ENCODE data around the gene RNF17.
A peak's percentile ranks its signal among the peaks of the same experiment; 100 is the strongest.

The RNF17 gene

DNA sequence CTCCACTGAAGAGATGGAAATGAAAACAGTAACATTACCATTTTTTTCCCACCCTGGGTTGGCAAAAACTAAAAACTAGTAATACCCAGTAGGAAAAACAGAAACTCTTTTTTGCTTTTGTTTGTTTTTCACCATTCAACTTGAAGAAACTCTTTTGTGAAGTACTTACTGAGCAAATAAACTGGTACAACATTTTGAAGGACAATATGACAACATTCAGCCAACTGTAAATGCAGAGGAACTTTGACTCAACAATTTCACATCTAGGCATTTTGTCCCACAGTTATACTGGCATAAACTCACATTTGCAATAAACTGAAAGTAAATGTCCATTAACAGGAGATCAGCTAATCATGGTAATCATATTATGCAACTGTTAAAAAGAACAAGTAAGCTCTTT lies 152.5 kb downstream of the RNF17 start:
- DNase-seq (ENCODE audit: low read depth, low spot score), result no peak
- no peaks in the 10 kb centered on the region for H3K9me3 ChIP-seq (ENCODE audit: insufficient read depth, low read length)
- H3K36me3 ChIP-seq (ENCODE audit: insufficient read depth, insufficient read length, low read length), result peaks cover 12% of the 10 kb centered on the region
- no peak overlapping the region for H3K9ac ChIP-seq (ENCODE audit: insufficient read length, low read depth)
- no peaks in the 10 kb centered on the region for H3K4me1 ChIP-seq (ENCODE audit: insufficient read depth, insufficient read length)
- no peak for TF ChIP-seq ZNF274 (IDR thresholded peaks at IDR 0.05; ENCODE audit: low read depth, low read length)
- TF ChIP-seq YY1 (IDR thresholded peaks at IDR 0.05; ENCODE audit: insufficient read depth, insufficient read length), result no peak
- TF ChIP-seq SUZ12 (IDR thresholded peaks at IDR 0.05; ENCODE audit: extremely low read depth, insufficient read depth, insufficient read length), result no peak
- H3K4me3 ChIP-seq (ENCODE audit: insufficient read length, low read depth), result no peak overlapping the region
- no peaks in the 10 kb centered on the region for H3K27me3 ChIP-seq (ENCODE audit: insufficient read depth, insufficient read length)

DNA sequence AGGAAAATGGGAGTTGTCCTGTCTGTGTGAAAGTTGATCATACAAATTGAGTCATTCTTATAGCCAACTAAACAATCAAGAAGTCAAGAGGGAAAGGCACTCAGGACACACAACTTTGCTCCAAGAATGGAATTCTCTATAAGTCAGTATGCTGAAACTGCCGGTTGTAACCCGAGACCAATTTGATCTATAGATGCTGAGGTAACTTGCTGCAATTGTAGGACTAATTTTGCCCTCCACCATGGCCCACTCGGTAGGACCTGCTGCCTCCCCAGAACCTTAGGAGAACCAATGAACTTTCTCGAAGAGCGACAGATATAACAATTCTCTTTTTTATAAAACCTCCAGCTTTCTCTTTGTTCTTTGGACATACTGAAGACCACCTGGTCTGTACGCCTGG lies 157.0 kb downstream of the RNF17 start:
- DNase-seq (ENCODE audit: low read depth, low spot score), result no peak
- no peaks in the 10 kb centered on the region for H3K36me3 ChIP-seq (ENCODE audit: insufficient read depth, insufficient read length, low read length)
- TF ChIP-seq YY1 (IDR thresholded peaks at IDR 0.05; ENCODE audit: insufficient read depth, insufficient read length) (no peak), SUZ12 (IDR thresholded peaks at IDR 0.05; ENCODE audit: extremely low read depth, insufficient read depth, insufficient read length) (no peak), ZNF274 (IDR thresholded peaks at IDR 0.05; ENCODE audit: low read depth, low read length) (no peak)
- H3K27me3 ChIP-seq (ENCODE audit: insufficient read depth, insufficient read length), result no peaks in the 10 kb centered on the region
- no peak overlapping the region for H3K9ac ChIP-seq (ENCODE audit: insufficient read length, low read depth)
- H3K4me3 ChIP-seq (ENCODE audit: insufficient read length, low read depth), result no peak overlapping the region
- H3K4me1 ChIP-seq (ENCODE audit: insufficient read depth, insufficient read length), result no peaks in the 10 kb centered on the region
- H3K9me3 ChIP-seq (ENCODE audit: insufficient read depth, low read length), result no peaks in the 10 kb centered on the region

- Histone ChIP-seq H3K4me3 (ENCODE audit: insufficient read length, low read depth) (peak overlapping the region; percentile 88), H3K9ac (ENCODE audit: insufficient read length, low read depth) (peak overlapping the region; percentile 93), H3K4me1 (ENCODE audit: insufficient read depth, insufficient read length) (no peaks in the 10 kb centered on the region), H3K9me3 (ENCODE audit: insufficient read depth, low read length) (no peaks in the 10 kb centered on the region; the same call in 1 of the 2 replicates), H3K36me3 (ENCODE audit: insufficient read depth, insufficient read length, low read length) (no peaks in the 10 kb centered on the region), H3K27me3 (ENCODE audit: insufficient read depth, insufficient read length) (no peaks in the 10 kb centered on the region)
- TF ChIP-seq SUZ12 (IDR thresholded peaks at IDR 0.05; ENCODE audit: extremely low read depth, insufficient read depth, insufficient read length), result no peak
- TF ChIP-seq ZNF274 (IDR thresholded peaks at IDR 0.05; ENCODE audit: low read depth, low read length), result no peak
- DNase-seq (ENCODE audit: low read depth, low spot score), result no peak
Measured at GRCh38 chr13:24921881-24922280, 157.9 kb downstream of the RNF17 start.

- no peak for DNase-seq (ENCODE audit: low read depth, low spot score)
- TF ChIP-seq ZNF274 (IDR thresholded peaks at IDR 0.05; ENCODE audit: low read depth, low read length), result no peak
- TF ChIP-seq YY1 (IDR thresholded peaks at IDR 0.05; ENCODE audit: insufficient read depth, insufficient read length), result no peak
- no peak for TF ChIP-seq SUZ12 (IDR thresholded peaks at IDR 0.05; ENCODE audit: extremely low read depth, insufficient read depth, insufficient read length)
- no peaks in the 10 kb centered on the region for H3K36me3 ChIP-seq (ENCODE audit: insufficient read depth, insufficient read length, low read length)
- no peaks in the 10 kb centered on the region for H3K27me3 ChIP-seq (ENCODE audit: insufficient read depth, insufficient read length)
- no peaks in the 10 kb centered on the region for H3K4me1 ChIP-seq (ENCODE audit: insufficient read depth, insufficient read length)
- peak overlapping the region; percentile 88 for H3K4me3 ChIP-seq (ENCODE audit: insufficient read length, low read depth)
- H3K9me3 ChIP-seq (ENCODE audit: insufficient read depth, low read length), result no peaks in the 10 kb centered on the region; the same call in 1 of the 2 replicates
- H3K9ac ChIP-seq (ENCODE audit: insufficient read length, low read depth), result peak overlapping the region; percentile 93
Measured at GRCh38 chr13:24922387-24922744, 158.4 kb downstream of the RNF17 start.

DNA sequence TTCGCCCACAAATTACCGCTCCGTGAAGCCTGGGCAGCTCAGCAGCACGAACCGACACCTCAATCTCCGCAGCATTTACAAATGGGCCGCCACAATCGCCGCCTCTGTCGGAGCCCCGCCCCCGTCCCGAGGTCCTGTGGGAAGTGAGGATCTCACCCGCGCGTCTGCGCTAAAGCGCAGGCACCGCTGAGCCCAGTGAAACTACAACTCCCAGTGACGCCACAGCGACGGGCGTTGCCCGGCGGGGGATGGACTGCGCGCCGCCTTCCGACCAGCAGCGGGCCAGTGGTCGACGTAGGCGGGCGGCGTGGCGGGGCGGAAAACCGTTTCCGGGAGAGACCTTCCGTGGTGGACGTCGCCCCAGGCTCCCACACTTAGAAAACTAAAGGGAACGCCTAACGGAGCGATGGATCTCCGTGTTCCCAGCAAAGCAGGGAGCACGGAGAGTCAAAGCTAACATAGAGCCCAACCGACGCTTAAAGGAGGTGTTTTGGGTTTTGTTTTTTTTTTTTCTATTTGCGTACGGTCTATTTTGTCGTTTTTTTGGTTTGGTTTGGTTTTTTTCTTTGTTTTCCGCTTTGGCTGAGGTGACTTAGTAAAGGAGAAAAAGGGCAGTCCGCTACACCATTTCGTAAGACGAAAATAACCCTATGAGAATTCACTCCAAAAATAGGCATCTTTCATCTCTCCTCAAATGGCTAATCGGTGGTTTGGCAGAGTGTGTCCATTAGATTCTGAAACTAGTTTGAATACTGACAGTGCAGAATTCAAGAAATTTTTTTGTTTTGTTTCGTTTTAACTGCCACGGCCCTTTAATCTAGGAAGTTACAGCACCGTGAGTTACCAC lies 159.0 kb downstream of the RNF17 start:
- TF ChIP-seq YY1 (IDR thresholded peaks at IDR 0.05; ENCODE audit: insufficient read depth, insufficient read length) (no peak), ZNF274 (IDR thresholded peaks at IDR 0.05; ENCODE audit: low read depth, low read length) (no peak), SUZ12 (IDR thresholded peaks at IDR 0.05; ENCODE audit: extremely low read depth, insufficient read depth, insufficient read length) (no peak)
- H3K36me3 ChIP-seq (ENCODE audit: insufficient read depth, insufficient read length, low read length), result no peaks in the 10 kb centered on the region
- peak overlapping the region; percentile 88 for H3K4me3 ChIP-seq (ENCODE audit: insufficient read length, low read depth)
- H3K27me3 ChIP-seq (ENCODE audit: insufficient read depth, insufficient read length), result no peaks in the 10 kb centered on the region
- DNase-seq (ENCODE audit: low read depth, low spot score), result peak; percentile 89
- no peaks in the 10 kb centered on the region for H3K4me1 ChIP-seq (ENCODE audit: insufficient read depth, insufficient read length)
- peak overlapping the region; percentile 93 for H3K9ac ChIP-seq (ENCODE audit: insufficient read length, low read depth)
- no peaks in the 10 kb centered on the region; the same call in 1 of the 2 replicates for H3K9me3 ChIP-seq (ENCODE audit: insufficient read depth, low read length)

- no peak for DNase-seq (ENCODE audit: low read depth, low spot score)
- no peaks in the 10 kb centered on the region for H3K27me3 ChIP-seq (ENCODE audit: insufficient read depth, insufficient read length)
- H3K9ac ChIP-seq (ENCODE audit: insufficient read length, low read depth), result no peak overlapping the region
- no peaks in the 10 kb centered on the region; the same call in 1 of the 2 replicates for H3K9me3 ChIP-seq (ENCODE audit: insufficient read depth, low read length)
- TF ChIP-seq YY1 (IDR thresholded peaks at IDR 0.05; ENCODE audit: insufficient read depth, insufficient read length), result no peak
- TF ChIP-seq SUZ12 (IDR thresholded peaks at IDR 0.05; ENCODE audit: extremely low read depth, insufficient read depth, insufficient read length), result no peak
- no peak for TF ChIP-seq ZNF274 (IDR thresholded peaks at IDR 0.05; ENCODE audit: low read depth, low read length)
- no peaks in the 10 kb centered on the region for H3K4me1 ChIP-seq (ENCODE audit: insufficient read depth, insufficient read length)
- no peaks in the 10 kb centered on the region for H3K36me3 ChIP-seq (ENCODE audit: insufficient read depth, insufficient read length, low read length)
- no peak overlapping the region for H3K4me3 ChIP-seq (ENCODE audit: insufficient read length, low read depth)
Measured at GRCh38 chr13:24925318-24926231, 161.6 kb downstream of the RNF17 start.
